GM18526 (cell line): ENCODE data around the gene PLPP2.

ENCODE experiments used
- POLR2A ChIP-seq: IDR thresholded peaks from 3 replicates; pipeline ENCODE4 v1.6.1; 2011; ENCODE audit not compliant: insufficient read length; ENCODE audit errors: extremely low read depth

Gene PLPP2

DNA sequence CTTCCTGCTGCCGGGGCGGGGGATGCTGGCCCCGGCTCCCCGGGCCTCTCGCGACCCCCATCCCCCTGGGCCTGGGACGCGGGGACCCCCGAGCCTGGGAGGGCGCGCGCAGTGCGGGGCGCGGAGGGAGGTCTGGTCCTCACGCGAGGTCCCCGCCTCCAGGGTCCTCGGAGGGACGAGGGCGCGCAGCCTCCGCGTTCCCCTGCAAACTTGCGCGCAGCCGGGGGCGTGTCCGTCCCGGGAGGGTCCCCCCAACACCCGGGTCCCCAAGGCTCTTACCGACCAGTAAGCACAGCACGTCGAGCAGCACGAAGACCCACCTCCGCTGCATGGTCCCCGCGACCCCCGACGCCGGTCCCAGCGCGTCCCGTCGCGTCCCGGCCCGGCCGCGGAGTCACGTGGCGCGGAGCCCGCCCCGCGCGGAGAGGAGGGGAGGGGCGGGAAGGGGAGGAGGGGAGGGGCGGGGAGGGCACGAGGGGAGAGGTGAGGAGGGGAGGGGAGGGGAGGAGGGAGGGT lies at the start of gene PLPP2:
TSS of gene PLPP2 (minus strand) at position 398 of the 516 bp plus-strand sequence. CDS start at position 331, 67 bp downstream.
- TF ChIP-seq POLR2A: no peak

GRCh38 chr19:340620-341385 lies 49.6 kb upstream of the PLPP2 start:
- TF ChIP-seq POLR2A: no peak

GRCh38 chr19:339262-339887 lies 48.2 kb upstream of the PLPP2 start:
- no peak for TF ChIP-seq POLR2A

GRCh38 chr19:338421-338820 lies 47.2 kb upstream of the PLPP2 start:
- TF ChIP-seq POLR2A: no peak

DNA sequence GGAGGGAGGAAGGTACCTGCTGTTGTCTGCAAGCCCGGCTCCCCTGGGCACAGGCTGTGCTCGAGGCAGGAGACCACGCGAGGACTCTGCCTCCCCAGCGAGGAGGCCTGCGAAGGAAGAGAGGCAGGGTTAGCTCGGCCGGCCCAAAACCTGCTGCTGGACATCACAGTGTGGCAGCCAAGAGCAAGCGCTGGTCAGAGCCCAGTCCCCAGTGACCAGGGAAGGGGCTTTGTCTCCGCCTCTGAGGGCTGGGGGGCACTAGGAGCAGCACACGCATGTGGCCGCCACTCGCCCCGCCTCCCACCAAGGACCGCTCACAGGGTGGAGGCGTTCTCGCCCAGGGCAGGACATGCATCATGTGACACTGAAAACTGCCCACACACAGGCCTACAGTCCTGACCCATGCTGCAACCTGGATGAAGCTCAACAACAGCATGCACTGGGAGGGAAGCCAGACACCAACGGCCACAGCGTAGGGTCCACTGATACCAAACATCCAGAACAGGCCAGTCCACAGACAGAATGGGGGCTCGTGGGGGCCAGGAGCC lies 44.9 kb upstream of the PLPP2 start:
- TF ChIP-seq POLR2A: no peak

DNA sequence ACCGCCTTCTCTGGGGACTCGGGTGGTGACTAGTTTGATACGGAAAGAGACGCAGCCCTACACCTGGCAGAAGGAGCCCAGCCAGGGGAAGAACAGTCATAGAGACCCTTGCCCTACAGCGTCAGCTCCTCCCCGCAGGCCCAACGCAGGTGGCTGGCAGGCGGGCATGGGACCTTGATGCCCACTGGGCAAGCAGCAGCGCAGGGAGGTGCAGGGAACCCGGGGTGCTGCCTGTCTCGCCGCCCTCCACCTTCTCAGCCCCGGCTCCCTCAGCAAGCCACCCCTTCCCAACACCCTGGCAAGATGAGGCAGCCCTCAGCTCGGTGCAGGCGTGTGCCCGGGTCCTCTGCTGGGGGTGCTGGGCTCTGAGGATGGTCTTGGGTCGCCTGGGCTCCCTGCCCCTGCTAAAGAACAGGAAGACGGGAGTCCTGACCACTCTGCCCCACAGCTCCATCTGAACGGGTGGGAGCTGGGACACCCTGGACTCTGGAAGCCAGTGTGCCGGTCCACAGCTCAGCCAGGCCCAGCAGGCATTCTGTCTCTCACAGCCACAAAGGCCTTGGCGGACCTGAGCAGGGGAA lies 44.4 kb upstream of the PLPP2 start:
- TF ChIP-seq POLR2A: no peak

DNA sequence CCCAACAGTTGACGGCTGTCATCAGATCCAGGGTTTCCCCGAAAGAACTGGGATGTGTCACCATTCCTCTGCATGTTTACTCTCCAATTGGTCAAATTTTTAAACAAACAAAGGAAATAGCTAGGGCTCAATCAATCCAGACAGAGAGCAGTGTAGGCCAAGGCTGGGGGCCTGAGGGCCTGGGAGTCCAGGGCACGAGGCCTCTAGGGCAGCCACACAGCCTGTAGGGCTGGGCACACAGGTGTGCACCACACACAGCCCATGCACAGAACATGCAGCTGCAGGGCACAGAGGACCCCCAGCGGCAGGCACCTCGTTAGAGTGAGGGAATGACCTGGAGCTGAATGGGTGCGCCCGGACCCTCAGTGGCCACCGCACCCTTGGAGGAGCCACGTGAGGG lies 43.9 kb upstream of the PLPP2 start:
- no peak for TF ChIP-seq POLR2A

GRCh38 chr19:334296-335071 lies 43.3 kb upstream of the PLPP2 start:
- no peak for TF ChIP-seq POLR2A

GRCh38 chr19:330503-330902 lies 39.3 kb upstream of the PLPP2 start:
- TF ChIP-seq POLR2A: no peak

GRCh38 chr19:329876-330275 lies 38.7 kb upstream of the PLPP2 start:
- TF ChIP-seq POLR2A: no peak

DNA sequence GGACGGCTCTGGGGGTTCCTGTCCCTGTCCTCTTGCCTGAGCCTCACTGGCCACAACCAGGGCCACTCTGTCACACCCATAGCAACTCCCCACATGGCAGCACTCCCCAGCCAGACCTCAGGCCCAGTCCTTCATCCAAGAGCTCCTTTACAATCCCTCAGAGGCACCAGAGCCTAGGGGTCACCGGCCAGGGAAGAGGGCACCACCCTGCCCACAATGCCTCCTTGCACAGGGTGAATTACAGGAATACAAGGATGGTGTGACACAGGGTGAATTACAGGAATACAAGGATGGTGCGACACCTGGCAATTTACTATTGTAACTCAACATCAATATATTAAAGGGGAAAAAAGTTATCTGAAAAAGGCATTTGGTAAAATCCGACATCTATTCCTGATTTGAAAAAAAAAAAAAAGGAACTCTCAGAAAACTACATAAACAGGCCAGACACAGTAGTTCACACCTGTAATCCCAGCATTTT lies 36.9 kb upstream of the PLPP2 start:
- TF ChIP-seq POLR2A: no peak

DNA sequence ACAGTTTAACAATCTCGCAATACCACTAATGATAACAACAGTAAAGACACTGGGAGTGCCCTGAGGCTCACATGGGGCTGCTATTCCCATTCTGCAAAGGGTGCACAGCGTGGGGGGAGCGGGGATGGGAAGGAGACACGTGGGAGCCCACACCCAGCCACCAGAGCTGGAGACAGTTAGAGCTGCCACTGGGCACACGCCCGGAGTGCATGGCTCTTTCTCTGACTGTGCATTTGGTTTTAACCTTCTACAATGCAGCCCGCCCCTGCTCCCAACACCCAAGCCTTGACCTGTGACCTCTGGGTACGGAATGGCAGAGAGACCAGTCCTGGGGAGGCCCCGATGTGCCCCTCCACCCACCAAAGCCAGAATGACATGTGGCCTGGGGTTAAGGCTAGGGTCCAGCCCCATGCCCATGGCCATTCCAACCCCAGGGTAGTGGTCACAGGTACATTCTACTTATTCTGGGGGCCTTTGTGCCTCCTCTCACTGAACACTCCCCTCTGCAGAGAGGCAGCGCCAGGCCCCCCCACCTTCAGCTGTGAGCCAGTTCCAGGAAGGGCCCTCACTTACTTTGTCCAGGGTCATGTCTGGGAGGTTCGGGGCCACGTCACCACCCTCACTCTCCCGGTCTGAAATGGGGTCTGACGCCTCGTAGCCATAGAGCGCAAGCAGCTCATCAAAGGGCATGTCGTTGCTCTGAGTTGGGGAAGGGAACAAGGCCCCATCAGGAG lies 36.3 kb upstream of the PLPP2 start:
- TF ChIP-seq POLR2A: no peak

DNA sequence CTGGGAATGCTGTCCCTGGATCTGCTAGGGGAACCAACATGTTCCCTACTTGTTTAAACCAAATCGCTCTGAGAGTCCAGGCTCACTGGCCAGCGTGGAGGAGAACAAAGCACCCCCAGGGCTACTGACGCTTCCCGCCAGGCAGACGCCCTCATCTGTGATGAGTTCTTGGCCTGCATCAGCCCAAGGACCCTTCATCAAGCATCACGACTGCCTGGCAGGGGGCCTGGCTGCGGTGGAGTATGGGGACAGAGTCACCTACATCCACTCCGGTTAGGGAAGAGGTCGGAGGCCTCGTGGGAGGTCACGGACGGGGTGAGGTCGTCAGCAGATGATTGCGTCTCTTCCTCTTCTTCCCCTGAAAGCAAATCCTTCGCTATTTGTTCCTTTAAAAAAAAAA lies 35.7 kb upstream of the PLPP2 start:
- TF ChIP-seq POLR2A: no peak

GRCh38 chr19:325937-326565 lies 34.8 kb upstream of the PLPP2 start:
- no peak for TF ChIP-seq POLR2A

DNA sequence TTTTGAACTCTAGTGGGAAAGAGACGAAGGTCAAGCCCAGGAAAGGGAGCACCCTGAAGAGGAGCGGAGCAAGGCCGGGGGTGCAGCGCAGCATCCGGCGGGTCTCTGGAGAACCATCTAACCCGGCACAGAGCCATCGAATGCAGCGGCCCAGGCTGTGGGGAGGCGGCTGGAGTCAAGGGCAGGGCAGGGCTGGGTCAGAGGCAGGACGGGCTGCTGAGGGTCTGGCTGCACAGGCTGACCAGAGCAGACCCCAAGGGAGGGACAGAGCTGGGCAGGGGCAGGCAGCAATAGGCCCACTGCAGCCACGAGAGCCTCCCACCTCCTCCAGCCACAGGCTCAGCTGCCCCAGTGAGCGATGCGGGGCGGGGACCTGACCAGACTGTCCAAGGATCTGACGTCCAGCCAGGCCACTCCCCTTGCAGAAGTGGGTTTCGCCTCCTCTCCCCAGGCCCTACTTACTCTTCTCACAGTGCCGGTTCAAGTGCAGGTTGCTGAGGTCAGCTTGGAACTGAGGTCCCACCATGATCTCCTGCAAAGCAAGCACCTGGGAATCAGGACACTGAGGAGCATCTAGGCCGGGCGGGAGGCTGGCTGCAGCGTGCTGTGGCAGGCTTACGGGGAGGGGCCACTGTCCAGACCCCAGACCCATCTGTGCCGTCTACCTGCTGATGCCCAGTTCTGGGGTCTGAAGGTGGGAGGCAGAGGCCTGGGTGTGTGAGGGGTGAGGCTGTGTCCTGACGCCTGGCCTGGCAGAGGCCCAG lies 34.2 kb upstream of the PLPP2 start:
- TF ChIP-seq POLR2A: no peak
